CD4-positive, CD25-positive, alpha-beta regulatory T cell (primary cell): Measurements from ENCODE around the gene CSMD2. TPM values are rescaled to one million over a fixed set of nuclear protein-coding genes. Genes with fewer than 3 reads are reported as not detected.

Experiments used
- ATAC-seq, 2 donors: fragments of 150-1000 bp; cut with Tn5 transposase; one replicate each; pipeline ENCODE4 v1.10.0; 2021; ENCODE audit warnings: low read depth in 2 of 2, moderate number of reproducible peaks in 2 of 2, moderate library complexity in 1 of 2
- DNase-seq, 3 donors: peaks; one replicate each; pipeline versions ENCODE4 v3.0.0 to v3.0.0-alpha.2; 2012 to 2022; ENCODE audit warnings: mixed read lengths in 1 of 3
- H3K27ac ChIP-seq: one replicate; pipeline ENCODE4 v1.7.0; 2013; ENCODE audit warnings: mild to moderate bottlenecking, low read length; ENCODE audit not compliant: insufficient read depth, poor library complexity, severe bottlenecking
- H3K27me3 ChIP-seq: one replicate; pipeline ENCODE4 v1.7.0; 2013; ENCODE audit warnings: low read length; ENCODE audit not compliant: control insufficient read depth, insufficient read depth
- H3K36me3 ChIP-seq: one replicate; pipeline ENCODE4 v1.7.0; 2013; ENCODE audit warnings: mild to moderate bottlenecking, low read length, moderate library complexity; ENCODE audit not compliant: control insufficient read depth, insufficient read depth
- H3K4me1 ChIP-seq: 2 replicates; pipeline ENCODE4 v1.7.0; 2013; ENCODE audit warnings: mild to moderate bottlenecking, low read length; ENCODE audit not compliant: insufficient read depth, control insufficient read depth, poor library complexity, severe bottlenecking
- H3K4me3 ChIP-seq: one replicate; pipeline ENCODE4 v1.7.0; 2013; ENCODE audit warnings: low read depth, mild to moderate bottlenecking, low read length, moderate library complexity
- H3K9me3 ChIP-seq, 2 experiments: 1 replicate in 1 of 2; 2 replicates in 1 of 2; pipeline ENCODE4 v1.7.0; 2013; ENCODE audit warnings: low read length in 2 of 2, mild to moderate bottlenecking in 1 of 2, moderate library complexity in 1 of 2; ENCODE audit not compliant: control insufficient read depth in 2 of 2
- H3K27ac Mint-ChIP-seq, 3 donors: one replicate each; pipeline ENCODE4 v1.8.0; 2020 to 2022; ENCODE audit warnings: mild to moderate bottlenecking in 3 of 3, mixed read lengths in 3 of 3, moderate library complexity in 2 of 3
- H3K27me3 Mint-ChIP-seq: one replicate; pipeline ENCODE4 v1.8.0; 2022; ENCODE audit warnings: mild to moderate bottlenecking, mixed read lengths
- H3K36me3 Mint-ChIP-seq: one replicate; pipeline ENCODE4 v1.8.0; 2020; ENCODE audit warnings: mixed read lengths
- H3K4me1 Mint-ChIP-seq, 4 donors: one replicate each; pipeline ENCODE4 v1.8.0; 2020 to 2022; ENCODE audit warnings: mixed read lengths in 4 of 4, mild to moderate bottlenecking in 1 of 4
- H3K4me3 Mint-ChIP-seq, 4 donors: one replicate each; pipeline ENCODE4 v1.8.0; 2020 to 2022; ENCODE audit warnings: mild to moderate bottlenecking in 4 of 4, mixed read lengths in 4 of 4, moderate library complexity in 3 of 4
- H3K9me3 Mint-ChIP-seq, 7 donors: one replicate each; pipeline ENCODE4 v1.8.0; 2020 to 2022; ENCODE audit warnings: mixed read lengths in 7 of 7, mild to moderate bottlenecking in 3 of 7, moderate library complexity in 2 of 7
- polyA plus RNA-seq, 4 donors: library from polyadenylated mRNA; unstranded; fragments of 300-500 nt; fragmentation: Illumina TruSeq; gene quantifications; one replicate each; pipeline ENCODE4 v1.2.3, GENCODE V29; 2021
- total RNA-seq: library from RNA; stranded (reverse); gene quantifications from one replicate; pipeline ENCODE4 v1.2.3, GENCODE V29; 2022

Gene CSMD2
- total and polyA plus RNA-seq, 5 donors from 2014 or later: not detected

DNA sequence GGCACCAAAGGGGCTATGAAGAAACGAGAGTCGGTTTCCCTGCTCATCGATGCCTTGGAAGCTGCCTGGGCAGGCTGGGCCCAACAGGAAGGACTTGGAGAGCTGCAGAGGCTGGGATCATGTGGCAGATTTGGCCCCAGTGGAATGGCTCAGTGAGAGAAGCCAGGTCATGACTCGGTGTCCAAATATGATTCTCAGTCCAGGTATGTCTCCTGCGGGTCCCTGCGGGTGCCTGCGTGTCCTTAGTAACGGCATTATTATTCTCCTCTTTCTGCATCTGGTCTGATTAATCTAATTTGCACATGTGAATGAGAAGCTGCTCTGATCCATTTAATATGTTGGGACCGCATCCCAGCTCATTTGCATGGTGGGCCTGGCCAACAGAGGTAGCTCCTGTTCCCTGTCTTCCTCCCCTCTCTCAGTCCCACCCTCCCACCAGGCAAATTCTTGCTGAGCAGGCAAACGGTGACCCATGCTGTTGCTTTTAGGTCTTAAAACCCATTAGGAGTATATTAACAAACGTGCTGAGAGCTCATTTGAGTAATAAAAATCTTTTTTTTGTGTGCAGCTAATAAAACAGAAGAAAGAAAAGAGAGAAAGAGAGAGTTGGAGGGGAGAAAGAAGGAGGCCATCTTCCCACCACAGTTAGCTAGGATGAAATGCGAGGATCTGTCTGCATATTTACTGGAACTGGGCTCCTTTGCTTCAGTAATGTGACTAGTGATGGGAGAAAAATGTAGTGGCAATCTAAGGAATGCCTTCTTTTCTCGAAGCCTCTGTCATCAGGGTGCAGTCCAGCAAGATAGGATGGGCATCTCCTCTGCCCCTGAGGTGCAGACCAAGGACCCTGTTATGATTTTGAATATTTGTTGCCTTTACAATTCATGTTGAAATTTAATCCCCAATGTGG lies 167.6 kb downstream of the CSMD2 start:
- no peak overlapping the region for H3K4me3 Mint-ChIP-seq
- Histone ChIP-seq H3K4me3 (no peak overlapping the region), H3K27me3 (no peaks in the 10 kb centered on the region), H3K36me3 (no peaks in the 10 kb centered on the region), H3K9me3 (no peaks in the 10 kb centered on the region), H3K27ac (no peak overlapping the region), H3K4me1 (no peaks in the 10 kb centered on the region)
- H3K27me3 Mint-ChIP-seq: peaks cover 5% of the 10 kb centered on the region
- no peaks in the 10 kb centered on the region for H3K36me3 Mint-ChIP-seq
- no peak for ATAC-seq
- no peaks in the 10 kb centered on the region for H3K4me1 Mint-ChIP-seq
- H3K9me3 Mint-ChIP-seq: peaks cover 0 to 2% (median 0%) of the 10 kb centered on the region in 7 donors
- DNase-seq: no peak
- no peak overlapping the region for H3K27ac Mint-ChIP-seq

DNA sequence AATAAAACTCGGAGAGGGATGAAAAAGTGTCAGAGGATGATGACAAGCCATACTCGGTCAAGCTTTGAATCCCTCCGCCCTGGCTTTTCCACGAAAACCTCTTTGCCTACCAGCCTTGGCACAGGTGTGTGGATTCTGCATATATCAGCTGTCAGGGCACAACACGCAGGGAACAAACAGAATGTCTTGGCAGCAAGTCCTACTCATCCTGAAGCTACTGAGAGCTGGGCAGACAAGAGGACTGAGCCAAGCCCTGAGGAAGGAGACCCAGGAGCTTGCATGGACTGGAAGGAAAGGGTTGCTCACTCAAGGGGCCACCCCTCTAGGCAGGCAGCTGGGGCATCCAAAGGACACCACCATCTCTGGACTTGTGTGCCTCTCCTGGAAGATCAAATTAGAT lies 168.7 kb downstream of the CSMD2 start:
- Histone ChIP-seq H3K9me3 (no peaks in the 10 kb centered on the region), H3K4me1 (no peaks in the 10 kb centered on the region), H3K27me3 (no peaks in the 10 kb centered on the region), H3K27ac (no peak overlapping the region), H3K36me3 (no peaks in the 10 kb centered on the region), H3K4me3 (no peak overlapping the region)
- H3K4me1 Mint-ChIP-seq: no peaks in the 10 kb centered on the region
- H3K9me3 Mint-ChIP-seq: peaks cover 0 to 2% (median 0%) of the 10 kb centered on the region in 7 donors
- ATAC-seq (no peak), DNase-seq (no peak)
- H3K36me3 Mint-ChIP-seq: no peaks in the 10 kb centered on the region
- H3K4me3 Mint-ChIP-seq: no peak overlapping the region
- peaks cover 5% of the 10 kb centered on the region for H3K27me3 Mint-ChIP-seq
- no peak overlapping the region for H3K27ac Mint-ChIP-seq

DNA sequence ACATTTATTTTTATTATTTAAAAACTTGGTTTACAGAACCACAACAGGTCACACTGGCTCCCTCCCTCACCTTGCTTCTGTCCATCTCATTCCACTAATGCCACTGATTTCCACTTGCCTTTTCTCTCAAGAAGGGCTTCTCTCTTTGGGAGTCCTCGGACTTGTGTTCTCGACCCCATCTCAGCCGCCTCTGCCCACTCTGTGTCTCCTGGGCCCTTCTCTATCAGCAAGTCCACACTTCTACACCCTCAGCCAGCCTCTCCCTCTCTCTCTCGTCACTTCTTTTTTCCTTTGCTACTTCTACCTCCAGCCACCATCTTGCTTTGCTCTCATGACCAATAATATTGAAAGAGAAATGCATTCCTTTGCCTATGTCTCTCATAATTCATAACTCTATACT lies 171.7 kb downstream of the CSMD2 start:
- no peaks in the 10 kb centered on the region for H3K27me3 Mint-ChIP-seq
- ATAC-seq: no peak
- no peaks in the 10 kb centered on the region for H3K4me1 ChIP-seq
- no peak overlapping the region for H3K4me3 ChIP-seq
- no peak overlapping the region for H3K27ac ChIP-seq
- H3K27me3 ChIP-seq: no peaks in the 10 kb centered on the region
- H3K9me3 Mint-ChIP-seq: peaks cover 0 to 2% (median 0%) of the 10 kb centered on the region in 7 donors
- no peak overlapping the region for H3K4me3 Mint-ChIP-seq
- H3K36me3 ChIP-seq: no peaks in the 10 kb centered on the region
- no peaks in the 10 kb centered on the region for H3K36me3 Mint-ChIP-seq
- H3K9me3 ChIP-seq: no peaks in the 10 kb centered on the region
- no peak overlapping the region for H3K27ac Mint-ChIP-seq
- no peaks in the 10 kb centered on the region for H3K4me1 Mint-ChIP-seq
- DNase-seq: no peak

DNA sequence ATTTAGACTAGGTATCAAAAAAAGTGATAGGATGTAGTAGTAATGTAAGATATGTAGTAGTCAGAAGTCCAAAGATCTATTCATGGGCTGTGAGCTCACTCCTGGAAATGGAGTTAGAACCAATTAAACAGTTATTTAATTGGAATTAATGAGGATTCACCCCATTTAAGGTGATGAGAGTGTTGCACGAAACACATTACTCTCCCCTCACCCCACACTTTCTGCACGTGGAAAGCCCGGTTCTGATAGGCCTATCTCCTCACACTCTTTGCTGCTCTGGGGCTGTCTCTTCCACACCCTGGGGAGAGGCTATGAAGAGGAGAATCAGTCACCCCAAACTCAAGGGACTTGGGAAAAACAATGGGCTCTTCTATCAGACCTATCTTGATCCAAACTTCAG lies 174.7 kb downstream of the CSMD2 start:
- Histone ChIP-seq H3K9me3 (no peaks in the 10 kb centered on the region), H3K27ac (no peak overlapping the region), H3K4me1 (no peaks in the 10 kb centered on the region), H3K4me3 (no peak overlapping the region), H3K27me3 (no peaks in the 10 kb centered on the region), H3K36me3 (no peaks in the 10 kb centered on the region)
- H3K4me1 Mint-ChIP-seq: no peaks in the 10 kb centered on the region
- H3K27me3 Mint-ChIP-seq: no peaks in the 10 kb centered on the region
- no peak for ATAC-seq
- H3K27ac Mint-ChIP-seq: no peak overlapping the region
- no peak overlapping the region for H3K4me3 Mint-ChIP-seq
- DNase-seq: no peak
- peaks cover 0 to 5% (median 0%) of the 10 kb centered on the region in 7 donors for H3K9me3 Mint-ChIP-seq
- H3K36me3 Mint-ChIP-seq: no peaks in the 10 kb centered on the region

DNA sequence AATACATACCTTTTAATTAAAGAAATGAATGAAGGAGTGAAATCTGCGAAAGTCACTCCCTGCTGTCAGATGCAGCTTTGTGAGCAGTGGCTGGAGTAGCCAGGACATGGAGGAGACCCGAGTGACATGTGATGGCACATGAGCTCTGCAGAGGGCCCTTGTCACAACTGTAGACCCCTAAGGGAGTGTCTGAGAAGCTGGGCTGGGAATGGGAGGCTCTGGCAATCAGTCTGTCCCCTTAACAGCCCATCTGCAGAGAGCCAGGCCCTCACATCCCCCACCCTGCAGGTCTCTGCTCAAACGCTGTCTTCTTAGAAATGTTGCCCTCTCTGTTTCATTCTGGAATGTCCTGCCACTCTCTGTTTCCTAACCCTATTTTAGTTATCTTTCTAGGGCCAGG lies 176.9 kb downstream of the CSMD2 start:
- Histone ChIP-seq H3K27ac (no peak overlapping the region), H3K36me3 (no peaks in the 10 kb centered on the region), H3K27me3 (no peaks in the 10 kb centered on the region), H3K9me3 (no peaks in the 10 kb centered on the region), H3K4me3 (no peak overlapping the region), H3K4me1 (no peaks in the 10 kb centered on the region)
- Mint-ChIP-seq H3K27ac (no peak overlapping the region), H3K9me3 (peaks cover 0 to 2% (median 0%) of the 10 kb centered on the region in 7 donors), H3K36me3 (no peaks in the 10 kb centered on the region), H3K4me1 (no peaks in the 10 kb centered on the region), H3K27me3 (no peaks in the 10 kb centered on the region), H3K4me3 (no peak overlapping the region)
- ATAC-seq: no peak
- DNase-seq: no peak

DNA sequence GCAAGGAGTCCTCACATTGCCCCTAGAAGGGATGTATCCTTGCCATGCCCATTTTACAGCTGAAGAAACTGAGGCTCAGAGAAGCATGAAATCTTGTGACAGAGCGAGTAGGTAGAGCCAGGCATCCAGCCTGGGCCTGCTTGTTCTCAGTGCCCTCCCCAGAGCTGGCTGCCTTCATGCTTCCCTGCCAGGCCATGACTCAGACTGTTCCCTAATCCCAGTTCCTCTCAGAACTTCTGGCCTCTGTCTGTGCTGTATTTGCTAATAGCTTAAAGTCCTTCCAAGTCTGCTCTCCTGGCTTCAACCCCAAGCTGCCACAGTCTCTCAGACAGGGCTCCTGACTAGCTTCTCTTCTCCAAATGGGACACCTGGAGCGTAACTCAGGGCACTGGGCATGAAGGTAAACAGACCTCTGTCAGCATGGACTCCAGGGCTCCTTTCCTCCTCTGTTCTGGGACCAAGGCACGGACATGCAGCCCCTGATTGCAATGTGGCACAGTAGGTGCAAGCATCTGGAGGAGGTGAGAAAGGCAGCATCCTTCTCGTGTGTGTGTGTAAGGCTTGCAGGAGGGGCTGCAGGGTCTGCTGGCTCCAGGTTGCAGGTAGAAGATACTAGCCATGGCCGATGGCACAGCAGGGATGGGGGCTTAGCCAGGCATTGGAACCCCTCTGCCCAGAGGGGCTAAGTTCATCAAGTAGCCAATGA lies 178.5 kb downstream of the CSMD2 start:
- Histone ChIP-seq H3K4me3 (no peak overlapping the region), H3K36me3 (no peaks in the 10 kb centered on the region), H3K27ac (no peak overlapping the region), H3K4me1 (no peaks in the 10 kb centered on the region), H3K27me3 (no peaks in the 10 kb centered on the region), H3K9me3 (no peaks in the 10 kb centered on the region)
- no peak overlapping the region for H3K4me3 Mint-ChIP-seq
- peaks cover 7% of the 10 kb centered on the region for H3K27me3 Mint-ChIP-seq
- ATAC-seq: no peak
- H3K4me1 Mint-ChIP-seq: no peaks in the 10 kb centered on the region
- H3K36me3 Mint-ChIP-seq: no peaks in the 10 kb centered on the region
- peaks cover 0 to 3% (median 0%) of the 10 kb centered on the region in 7 donors for H3K9me3 Mint-ChIP-seq
- H3K27ac Mint-ChIP-seq: no peak overlapping the region
- no peak for DNase-seq

DNA sequence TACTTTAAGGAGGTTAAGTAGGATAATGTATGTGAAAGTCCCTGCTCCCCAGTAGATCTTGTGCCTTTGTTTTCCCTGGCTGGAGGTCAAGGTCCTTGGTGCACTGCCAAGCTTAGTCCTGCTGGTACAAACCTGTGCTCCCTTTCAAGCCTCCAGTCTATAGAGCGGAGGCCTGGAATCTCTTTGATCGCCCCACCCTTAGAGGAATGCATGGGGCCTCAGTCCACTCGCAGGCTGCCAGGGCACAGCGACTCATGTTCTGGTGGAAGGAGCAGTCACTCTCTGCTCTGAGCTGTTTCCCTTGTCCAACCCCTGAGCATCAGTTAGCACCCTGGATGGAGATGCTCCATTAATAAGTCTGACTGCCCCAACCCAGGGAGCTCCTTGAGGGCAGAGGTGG lies 179.4 kb downstream of the CSMD2 start:
- Mint-ChIP-seq H3K9me3 (peaks cover 0 to 3% (median 0%) of the 10 kb centered on the region in 7 donors), H3K4me3 (no peak overlapping the region), H3K27ac (no peak overlapping the region), H3K36me3 (no peaks in the 10 kb centered on the region), H3K27me3 (peaks cover 8% of the 10 kb centered on the region), H3K4me1 (no peaks in the 10 kb centered on the region)
- H3K9me3 ChIP-seq: no peaks in the 10 kb centered on the region
- no peaks in the 10 kb centered on the region for H3K4me1 ChIP-seq
- H3K27me3 ChIP-seq: no peaks in the 10 kb centered on the region
- no peaks in the 10 kb centered on the region for H3K36me3 ChIP-seq
- ATAC-seq (no peak), DNase-seq (no peak)
- H3K27ac ChIP-seq: no peak overlapping the region
- H3K4me3 ChIP-seq: no peak overlapping the region
